Measurements from ENCODE around the gene SMCHD1.

SMCHD1 gene

GRCh38 chr18:2655178-2655953 lies at the start of gene SMCHD1:
SMCHD1 (plus strand) TSS chr18:2655726; CDS start chr18:2656076, 350 bp downstream.
- DNase-seq (ENCODE audit: low read depth), result peak; percentile 91

- no peak for DNase-seq (ENCODE audit: low read depth)
Observed at GRCh38 chr18:2606335-2606734, 49.2 kb upstream of the SMCHD1 start.

GRCh38 chr18:2609604-2610003 lies 45.9 kb upstream of the SMCHD1 start:
- DNase-seq (ENCODE audit: low read depth), result no peak

- no peak for DNase-seq (ENCODE audit: low read depth)
Observed at GRCh38 chr18:2610549-2610948, 45.0 kb upstream of the SMCHD1 start.

- DNase-seq (ENCODE audit: low read depth), result no peak
Observed at GRCh38 chr18:2612996-2613395, 42.5 kb upstream of the SMCHD1 start.

GRCh38 chr18:2617401-2617998 lies 38.0 kb upstream of the SMCHD1 start:
- no peak for DNase-seq (ENCODE audit: low read depth)

- no peak for DNase-seq (ENCODE audit: low read depth)
Observed at GRCh38 chr18:2618009-2618408, 37.5 kb upstream of the SMCHD1 start.

GRCh38 chr18:2625217-2625616 lies 30.3 kb upstream of the SMCHD1 start:
- DNase-seq (ENCODE audit: low read depth), result no peak

GRCh38 chr18:2627821-2628276 lies 27.7 kb upstream of the SMCHD1 start:
- DNase-seq (ENCODE audit: low read depth), result no peak

GRCh38 chr18:2629003-2629402 lies 26.5 kb upstream of the SMCHD1 start:
- no peak for DNase-seq (ENCODE audit: low read depth)

GRCh38 chr18:2635586-2635985 lies 19.9 kb upstream of the SMCHD1 start:
- DNase-seq (ENCODE audit: low read depth), result no peak

GRCh38 chr18:2636126-2636631 lies 19.3 kb upstream of the SMCHD1 start:
- DNase-seq (ENCODE audit: low read depth), result no peak

GRCh38 chr18:2641638-2642037 lies 13.9 kb upstream of the SMCHD1 start:
- no peak for DNase-seq (ENCODE audit: low read depth)

- DNase-seq (ENCODE audit: low read depth), result no peak
Observed at GRCh38 chr18:2642771-2643170, 12.8 kb upstream of the SMCHD1 start.

- no peak for DNase-seq (ENCODE audit: low read depth)
Observed at GRCh38 chr18:2644535-2644934, 11.0 kb upstream of the SMCHD1 start.

- no peak for DNase-seq (ENCODE audit: low read depth)
Observed at GRCh38 chr18:2651981-2652380, 3.5 kb upstream of the SMCHD1 start.

GRCh38 chr18:2653467-2653866 lies 2.1 kb upstream of the SMCHD1 start:
- DNase-seq (ENCODE audit: low read depth), result no peak

- DNase-seq (ENCODE audit: low read depth), result no peak
Observed at GRCh38 chr18:2654169-2654927, 1.2 kb upstream of the SMCHD1 start.

- DNase-seq (ENCODE audit: low read depth), result peak; percentile 75
Observed at GRCh38 chr18:2654928-2655177, 673 bp upstream of the SMCHD1 start.

- no peak for DNase-seq (ENCODE audit: low read depth)
Observed at GRCh38 chr18:2655954-2656236, 369 bp downstream of the SMCHD1 start.

GRCh38 chr18:2656237-2656980 lies 883 bp downstream of the SMCHD1 start:
- DNase-seq (ENCODE audit: low read depth), result peak; percentile 25

GRCh38 chr18:2656981-2657512 lies 1.5 kb downstream of the SMCHD1 start:
- DNase-seq (ENCODE audit: low read depth), result no peak

Data from stimulated activated CD8-positive, alpha-beta memory T cell treated with anti-CD3 and anti-CD28 coated beads, Interleukin-12 subunit alpha, Interleukin-12 subunit beta, amount 100 ng/mL, for 4 hours (primary cell).